Fibroblast of skin of left quadriceps (primary cell): ENCODE data around the gene GRB2.
"Not testable (repeated sequence)": the region's sequence is repeated elsewhere in the genome, so short reads cannot be mapped to it uniquely, and the experiment has no call there.

Source experiments
- DNase-seq, 2 experiments: peaks; one replicate each; pipeline ENCODE4 v3.0.0-alpha.2; 2013; ENCODE audit warnings: low read depth in 2 of 2

GRB2 gene

GRCh38 chr17:75387771-75388170 is 17.7 kb downstream of the GRB2 start:
- DNase-seq, result no peak

DNA sequence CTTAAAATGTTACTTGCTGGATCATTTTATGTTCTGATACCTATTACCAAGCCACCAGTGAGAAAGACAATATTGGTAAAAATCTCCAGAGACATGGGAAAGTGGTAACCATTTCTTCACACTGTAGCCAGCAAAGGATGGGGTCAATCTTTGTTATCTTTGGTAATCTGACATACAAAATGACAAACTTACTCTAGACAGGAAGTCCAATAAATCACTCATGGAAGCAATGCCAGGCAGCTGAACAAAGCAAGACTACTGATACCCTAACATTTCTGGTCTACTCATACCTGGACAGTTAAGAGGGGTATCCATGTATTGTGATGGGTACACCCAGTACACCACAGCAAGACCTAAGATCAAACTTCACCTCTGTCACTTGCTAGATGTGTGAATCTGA is 19.0 kb downstream of the GRB2 start:
- no peak for DNase-seq

GRCh38 chr17:75384751-75385150 is 20.7 kb downstream of the GRB2 start:
- DNase-seq, result no peak

DNA sequence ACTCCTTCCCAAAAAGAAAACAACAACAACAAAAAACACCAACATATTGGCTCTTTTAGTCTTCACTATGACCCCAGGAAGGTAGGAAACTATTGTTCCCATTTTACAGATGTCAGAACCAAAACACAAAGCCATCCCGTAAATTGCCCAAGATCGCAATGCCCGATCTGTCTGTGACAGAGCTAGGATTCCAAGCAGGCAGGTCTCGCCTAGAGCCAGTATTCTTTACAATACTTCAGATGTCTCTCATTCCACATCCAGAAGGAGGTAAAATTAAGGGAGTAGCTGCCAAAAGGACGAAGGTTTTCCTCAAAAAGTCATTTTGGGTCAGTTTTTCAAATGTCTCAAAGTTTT is 21.7 kb downstream of the GRB2 start:
- DNase-seq, result no peak

GRCh38 chr17:75380750-75381149 is 24.7 kb downstream of the GRB2 start:
- DNase-seq, result no peak

- no peak for DNase-seq
Observed at GRCh38 chr17:75380315-75380714, 25.2 kb downstream of the GRB2 start.

DNA sequence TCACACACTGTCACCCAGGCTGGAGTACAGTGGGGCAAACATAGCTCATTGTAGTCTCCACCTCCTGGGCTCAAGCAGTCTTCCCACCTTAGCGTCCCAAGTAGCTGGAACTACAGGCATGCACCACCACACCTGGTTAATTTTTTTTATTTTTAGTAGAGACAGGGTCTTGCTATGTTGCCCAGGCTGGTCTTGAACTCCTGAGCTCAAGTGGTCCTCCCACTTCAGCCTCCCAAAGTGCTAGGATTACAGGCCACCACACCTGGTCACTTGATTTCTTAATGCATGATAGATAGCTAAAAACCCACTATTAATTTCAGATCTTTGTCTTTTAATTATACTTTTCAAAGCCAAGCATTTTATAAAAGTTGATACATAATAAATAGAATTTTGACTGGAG is 26.1 kb downstream of the GRB2 start:
- DNase-seq, result not testable (repeated sequence)

DNA sequence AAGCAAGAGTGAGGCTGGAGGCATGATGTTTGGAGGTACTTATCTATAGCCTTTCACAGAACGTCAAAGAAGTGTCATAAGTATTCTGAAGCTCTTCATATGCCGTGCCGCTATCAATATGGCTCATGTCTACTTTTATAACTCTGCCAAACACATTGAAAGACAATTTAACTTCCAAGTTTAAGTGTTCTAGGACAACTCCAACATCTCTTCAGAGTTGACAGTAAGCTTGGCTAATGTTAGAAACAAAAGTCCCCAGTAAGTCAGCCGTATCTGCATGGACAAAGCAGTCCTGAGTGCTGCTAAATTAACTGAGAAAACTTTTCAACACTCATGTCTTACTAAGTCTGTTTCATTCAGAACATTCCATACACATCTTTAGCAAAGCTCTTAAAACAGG is 32.2 kb downstream of the GRB2 start:
- DNase-seq, result no peak

DNA sequence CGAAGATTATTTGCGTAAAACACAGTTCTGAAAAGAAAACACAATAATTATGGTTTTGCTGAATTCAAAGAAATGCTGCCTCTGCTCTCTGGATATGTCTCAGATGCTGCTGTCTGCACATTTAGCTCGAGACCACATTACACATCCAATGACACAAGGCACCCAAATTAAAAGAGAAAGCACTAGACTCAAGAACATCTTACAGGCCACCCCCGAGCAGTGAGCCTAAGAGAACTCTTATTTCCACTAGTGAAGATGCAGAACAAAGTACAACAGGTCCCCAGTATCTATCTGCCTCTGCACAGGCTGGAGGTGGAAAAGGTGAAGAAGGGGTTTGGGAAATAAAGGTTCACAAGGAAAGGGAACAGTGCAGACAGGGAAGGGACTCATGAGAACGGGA is 33.5 kb downstream of the GRB2 start:
- DNase-seq, result no peak

DNA sequence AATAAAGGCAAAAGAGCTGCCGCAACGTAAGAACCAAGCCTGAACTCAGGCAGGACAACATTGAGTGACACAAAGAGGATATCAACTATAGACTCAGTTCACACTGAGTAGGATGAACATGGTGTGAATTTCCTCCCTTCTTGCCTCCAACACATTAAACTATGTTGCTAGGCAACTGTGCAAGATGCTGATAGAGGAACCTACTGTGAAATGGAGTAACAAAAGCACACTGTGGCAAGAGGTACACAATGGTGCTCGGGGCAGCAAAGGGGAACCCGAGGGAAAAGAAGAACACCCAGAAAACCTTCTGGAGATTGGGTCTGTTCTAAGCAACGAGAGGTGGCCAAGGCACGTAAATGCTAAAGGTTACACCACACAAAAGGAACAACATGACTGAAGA is 34.1 kb downstream of the GRB2 start:
- no peak for DNase-seq

- DNase-seq, result no peak
Observed at GRCh38 chr17:75370286-75370915, 35.1 kb downstream of the GRB2 start.

- DNase-seq, result not testable (repeated sequence)
Observed at GRCh38 chr17:75367838-75368789, 37.4 kb downstream of the GRB2 start.

DNA sequence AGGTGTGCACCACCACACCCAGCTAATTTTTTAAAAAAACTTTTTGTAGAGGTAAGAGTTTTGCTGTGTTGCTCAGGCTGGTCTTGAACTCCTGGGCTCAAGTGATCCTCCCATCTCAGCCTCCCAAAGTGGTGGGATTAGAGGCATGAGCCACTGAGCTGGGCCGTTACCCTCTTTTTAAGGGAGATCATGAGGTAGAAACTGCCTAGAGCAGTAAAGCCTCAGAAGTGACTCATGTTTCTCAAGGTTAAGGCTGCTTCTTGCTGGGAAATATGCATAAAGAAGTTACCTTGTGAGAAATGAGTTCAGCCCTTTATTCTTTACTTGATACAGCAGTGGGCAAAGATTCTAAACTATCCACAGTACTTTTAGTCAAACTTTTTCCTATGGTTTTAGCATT is 38.2 kb downstream of the GRB2 start:
- no peak for DNase-seq

- DNase-seq, result no peak
Observed at GRCh38 chr17:75366432-75366831, 39.0 kb downstream of the GRB2 start.

DNA sequence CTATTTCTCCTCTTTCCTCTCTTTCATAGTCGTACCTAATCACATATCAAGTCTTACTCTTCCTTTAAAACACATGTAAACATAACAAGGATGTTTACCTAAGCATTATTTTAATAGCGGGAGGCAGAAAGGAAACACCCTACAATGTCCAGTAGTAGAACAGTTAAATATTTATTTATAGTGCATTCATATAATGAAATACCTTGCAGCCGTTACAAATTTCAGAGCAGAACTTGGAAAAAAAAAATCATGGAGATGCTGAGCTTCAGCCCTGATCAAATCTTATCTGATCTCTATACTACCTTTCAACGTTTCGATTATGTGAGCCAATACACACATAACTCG is 39.6 kb downstream of the GRB2 start:
- no peak for DNase-seq

- DNase-seq, result no peak
Observed at GRCh38 chr17:75365009-75365930, 40.2 kb downstream of the GRB2 start.

- peak; percentile 64 to 65 for DNase-seq
Observed at GRCh38 chr17:75364078-75364477, 41.4 kb downstream of the GRB2 start.

GRCh38 chr17:75361996-75362395 is 43.5 kb downstream of the GRB2 start:
- DNase-seq, result no peak

- DNase-seq, result no peak
Observed at GRCh38 chr17:75361344-75361743, 44.1 kb downstream of the GRB2 start.

DNA sequence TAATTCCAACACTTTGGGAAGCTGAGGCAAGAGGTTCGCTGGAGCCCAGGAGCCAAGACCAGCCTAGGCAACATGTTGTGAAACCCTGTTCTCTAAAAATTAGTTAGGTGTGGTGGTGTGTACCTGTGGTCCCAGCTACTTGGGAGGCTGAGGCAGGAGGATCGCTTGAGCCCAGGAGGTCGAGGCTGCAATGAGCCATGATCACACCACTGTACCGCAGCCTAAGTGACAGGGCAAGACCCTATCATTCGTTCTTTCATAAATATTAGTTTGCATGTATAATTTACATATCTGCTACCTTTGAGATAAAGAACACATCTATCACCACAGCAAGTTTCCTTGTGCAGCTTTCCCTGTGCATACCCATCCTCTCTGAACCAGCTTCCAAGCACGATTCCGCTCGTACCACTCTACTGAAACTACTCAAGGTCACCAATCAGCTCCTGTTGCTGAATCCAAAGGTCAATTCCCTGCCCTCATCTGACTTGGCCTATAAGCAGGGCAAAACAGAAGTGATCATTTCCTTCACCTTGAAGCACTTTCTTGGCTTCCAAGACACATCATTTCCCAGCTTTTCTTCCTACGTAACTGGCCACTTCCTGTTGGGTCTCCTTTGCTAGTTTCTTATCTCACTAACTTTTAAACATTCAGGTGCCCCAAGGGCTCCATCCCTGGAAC is 49.1 kb downstream of the GRB2 start:
- no peak for DNase-seq

DNA sequence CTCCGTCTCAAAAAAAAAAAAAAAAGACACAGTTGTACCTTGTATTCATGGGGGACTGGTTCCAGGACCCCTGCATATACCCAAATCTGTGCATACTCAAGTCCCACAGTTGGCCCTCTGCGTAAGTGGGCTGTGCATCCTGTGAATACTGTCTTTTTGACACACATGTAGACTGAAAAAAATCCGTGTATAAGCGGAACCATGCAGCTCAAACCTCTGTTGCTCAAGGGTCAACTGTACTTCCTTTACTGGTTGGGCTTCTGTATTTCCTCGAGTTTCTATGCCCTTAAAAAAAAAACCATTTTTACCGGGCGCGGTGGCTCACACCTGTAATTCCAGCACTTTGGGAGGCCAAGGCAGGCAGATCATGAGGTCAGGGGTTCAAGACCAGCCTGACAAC is 52.3 kb downstream of the GRB2 start:
- no peak for DNase-seq

DNA sequence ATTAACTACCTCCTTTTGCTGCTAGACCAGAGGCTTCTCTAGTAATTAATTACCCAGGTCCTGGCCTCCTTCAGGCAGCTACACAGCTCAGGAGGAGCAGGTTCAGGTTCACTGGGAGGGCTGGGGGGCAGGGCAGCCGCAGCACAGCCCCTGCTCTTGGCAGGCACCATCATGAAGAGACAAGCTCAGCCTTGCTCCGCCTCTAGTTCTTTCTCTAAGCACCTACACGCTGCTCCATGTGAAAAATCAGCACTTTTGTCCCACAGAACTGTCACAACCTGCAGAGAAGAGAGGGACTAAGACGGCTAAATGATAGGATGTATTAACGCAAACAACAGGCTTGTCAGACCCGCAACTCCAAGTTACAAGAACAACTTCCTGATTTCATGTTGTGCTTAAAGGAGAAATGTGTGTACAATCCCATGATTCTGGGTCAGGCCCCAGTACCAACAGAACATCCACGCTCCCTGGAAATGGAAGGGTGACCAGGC is 53.4 kb downstream of the GRB2 start:
- DNase-seq, result no peak
